Measurements from ENCODE around the gene TEX51.

GRCh38 chr2:126906781-126907180, 8.1 kb downstream of the TEX51 start:
- TF ChIP-seq CTCF (IDR thresholded peaks at IDR 0.05) (no peak), ZFX (IDR thresholded peaks at IDR 0.05; ENCODE audit: borderline replicate concordance) (no peak)
